ENCODE measurements around the gene CHI3L2.

- TF ChIP-seq IRF2 (CRISPR knock-in tag; IDR thresholded peaks at IDR 0.05; ENCODE audit: borderline replicate concordance, low read depth) (no peak), ATF2 (CRISPR knock-in tag; IDR thresholded peaks at IDR 0.05; ENCODE audit: borderline replicate concordance, low read depth) (no peak), MAX (CRISPR knock-in tag; IDR thresholded peaks at IDR 0.05) (no peak), OVOL2 (CRISPR knock-in tag; IDR thresholded peaks at IDR 0.05; ENCODE audit: borderline replicate concordance) (no peak), CTCF (IDR thresholded peaks at IDR 0.05) (no peak), TEAD4 (CRISPR knock-in tag; IDR thresholded peaks at IDR 0.05) (no peak), ZNF281 (CRISPR knock-in tag; IDR thresholded peaks at IDR 0.05) (no peak)
These were observed 10.2 kb upstream of the CHI3L2 start for GRCh38 chr1:111217183-111217910.

Measured in WTC11 (cell line).